Hematopoietic multipotent progenitor cell treated with erythropoietin and hydrocortisone succinate and interleukin-3 and kit ligand, for 4 days (in vitro differentiated cells): ENCODE measurements around the gene CMC2.

Experiments
- DNase-seq: peaks from one replicate; pipeline ENCODE4 v3.0.0-alpha.2; 2015

CMC2 gene

DNA sequence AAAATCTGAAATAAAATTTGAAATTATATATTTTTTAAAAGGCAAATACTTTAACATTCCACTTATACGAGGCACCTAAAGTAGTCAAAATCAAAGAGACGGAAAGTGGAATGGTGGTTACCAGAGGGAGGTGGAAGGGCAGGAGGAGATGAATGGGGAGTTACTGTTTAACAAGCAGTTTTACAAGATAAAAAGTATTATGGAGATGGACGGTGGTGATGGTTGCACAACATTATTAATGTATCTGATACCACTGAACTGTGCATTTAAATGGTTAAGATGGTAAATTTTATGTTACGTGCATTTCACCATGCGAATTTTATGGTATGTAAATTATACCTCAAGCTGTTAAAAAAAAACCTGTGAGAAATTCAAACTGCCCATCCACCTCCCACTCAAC lies 5.4 kb downstream of the CMC2 start:
- DNase-seq: no peak

DNA sequence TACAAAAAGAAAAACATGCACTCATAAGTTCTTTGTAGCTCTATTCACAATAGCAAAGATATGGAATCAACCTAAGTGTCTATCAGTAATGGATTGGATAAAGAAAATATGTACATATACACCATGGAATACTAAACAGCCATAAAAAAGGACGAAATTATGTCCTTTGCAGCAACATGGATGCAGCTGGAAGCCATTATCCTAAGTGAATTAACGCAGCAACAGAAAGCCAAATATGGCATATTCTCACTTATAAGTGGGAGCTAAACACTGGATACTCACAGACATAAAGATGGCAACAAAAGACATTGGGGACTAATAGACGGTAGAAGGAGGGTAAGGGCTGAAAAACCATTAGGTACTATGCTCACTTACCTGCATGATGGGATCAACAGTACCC lies 5.8 kb downstream of the CMC2 start:
- no peak for DNase-seq

DNA sequence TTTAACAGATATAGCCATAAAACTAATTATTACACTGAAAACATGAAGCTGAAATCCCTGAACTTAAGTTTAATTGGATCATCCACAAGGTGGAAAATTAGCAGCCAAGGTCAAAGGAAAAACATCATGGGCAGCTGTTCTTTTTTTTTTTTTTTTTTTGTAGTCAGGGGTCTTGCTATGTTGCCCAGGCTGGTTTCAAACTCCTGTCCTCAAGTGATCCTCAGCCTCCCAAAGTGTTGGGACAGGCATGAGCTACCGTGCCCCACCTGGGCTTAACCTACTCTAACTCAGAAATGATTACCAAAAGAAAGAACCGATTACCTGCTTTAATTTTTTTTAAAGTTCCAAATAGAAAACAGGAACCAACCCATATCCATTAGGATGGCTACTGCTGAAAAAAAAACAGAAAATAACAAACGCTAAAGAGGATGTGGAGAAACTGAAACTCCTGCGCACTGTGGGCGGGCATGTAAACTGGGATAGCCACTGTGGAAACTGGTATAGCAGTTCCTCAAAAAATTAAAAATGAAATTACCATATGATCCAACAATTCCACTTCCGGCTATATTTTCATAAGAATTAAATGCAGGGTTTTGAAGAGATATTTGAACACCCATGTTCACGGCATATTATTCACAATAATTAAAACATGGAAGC lies 8.6 kb downstream of the CMC2 start:
- no peak for DNase-seq

DNA sequence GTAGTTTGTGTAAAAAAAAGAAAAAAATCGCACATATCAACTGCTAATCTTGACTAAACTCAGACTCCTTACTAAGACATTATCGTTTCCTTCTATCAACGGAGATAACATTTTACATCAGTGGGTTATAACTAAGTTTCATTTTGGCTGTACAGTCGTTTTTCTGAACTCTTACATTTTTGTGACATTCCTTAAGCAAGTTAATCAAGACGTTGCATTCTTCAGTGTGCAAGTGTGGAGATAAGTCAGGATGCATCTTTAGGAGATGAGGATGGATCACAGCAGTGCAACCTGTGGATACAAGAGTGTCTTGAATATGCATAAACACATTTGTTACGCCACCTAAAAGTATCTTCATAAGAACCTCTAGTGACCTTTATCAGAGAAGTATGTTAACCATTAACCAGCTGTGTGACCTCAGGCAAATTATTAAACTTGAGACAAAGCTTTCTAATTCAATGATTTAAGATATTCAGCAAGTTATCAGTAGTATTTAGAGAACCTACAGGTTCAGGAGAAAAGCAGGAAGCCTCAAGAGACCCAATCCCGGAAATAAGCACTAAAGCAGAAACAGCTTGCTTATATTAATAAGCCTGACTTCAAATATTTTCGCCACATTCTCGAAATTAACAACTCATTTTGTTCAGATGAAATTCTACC lies 9.4 kb downstream of the CMC2 start:
- peak; percentile 57 for DNase-seq

DNA sequence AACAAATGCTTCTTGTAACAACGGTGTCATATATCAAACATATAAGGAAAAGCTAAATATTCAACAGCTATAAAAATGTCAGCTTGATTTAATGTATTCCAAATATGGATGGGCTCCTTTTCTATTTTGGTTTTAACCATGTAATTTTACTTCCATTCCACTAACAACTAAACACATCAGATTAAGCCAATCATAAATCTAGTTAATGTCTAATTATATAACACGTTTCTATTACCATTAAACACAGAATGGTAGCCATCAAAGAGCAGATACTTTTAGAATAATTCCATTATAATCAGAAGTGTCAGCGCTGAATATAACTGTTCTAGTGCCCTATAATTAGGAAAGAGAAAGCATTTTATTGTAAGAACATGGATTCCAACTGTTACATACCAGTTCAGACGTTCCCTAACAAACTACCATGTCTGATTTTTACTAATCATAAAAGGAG lies 10.0 kb downstream of the CMC2 start:
- DNase-seq: no peak

DNA sequence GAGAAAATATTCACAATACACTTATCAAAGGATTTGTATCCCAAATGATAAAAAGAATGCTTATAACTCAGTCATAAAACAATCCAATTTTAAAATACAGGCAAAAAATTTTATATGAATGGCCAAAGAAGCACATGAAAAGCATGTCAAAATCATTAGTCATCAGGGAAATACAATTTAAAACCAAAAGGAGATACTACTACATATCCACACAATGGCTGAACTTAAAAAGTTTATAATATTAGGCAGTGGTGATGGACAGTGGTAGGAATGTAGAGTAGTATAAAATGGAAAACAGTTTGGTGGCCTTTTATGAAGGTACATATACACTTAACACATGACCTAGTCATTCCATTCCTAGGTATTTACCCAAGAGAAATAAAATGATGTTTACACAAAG lies 12.2 kb downstream of the CMC2 start:
- no peak for DNase-seq

DNA sequence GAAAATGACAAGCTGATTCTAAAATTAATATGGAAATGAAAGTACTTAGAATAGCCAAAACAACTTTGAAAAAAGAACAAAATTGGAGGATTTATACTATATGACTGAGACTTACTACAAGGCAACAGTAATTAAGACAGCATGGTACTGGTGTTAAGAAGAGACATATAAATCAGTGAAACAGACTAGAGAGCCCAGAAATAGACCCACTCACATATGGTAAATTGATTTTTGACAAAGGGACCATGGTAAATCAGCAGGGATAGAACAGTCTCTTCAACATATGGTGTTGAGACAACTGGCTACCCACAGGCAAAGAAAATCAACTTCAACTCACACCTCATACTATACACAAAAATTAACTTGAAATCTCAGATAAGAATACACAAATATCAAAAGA lies 12.9 kb downstream of the CMC2 start:
- DNase-seq: no peak

DNA sequence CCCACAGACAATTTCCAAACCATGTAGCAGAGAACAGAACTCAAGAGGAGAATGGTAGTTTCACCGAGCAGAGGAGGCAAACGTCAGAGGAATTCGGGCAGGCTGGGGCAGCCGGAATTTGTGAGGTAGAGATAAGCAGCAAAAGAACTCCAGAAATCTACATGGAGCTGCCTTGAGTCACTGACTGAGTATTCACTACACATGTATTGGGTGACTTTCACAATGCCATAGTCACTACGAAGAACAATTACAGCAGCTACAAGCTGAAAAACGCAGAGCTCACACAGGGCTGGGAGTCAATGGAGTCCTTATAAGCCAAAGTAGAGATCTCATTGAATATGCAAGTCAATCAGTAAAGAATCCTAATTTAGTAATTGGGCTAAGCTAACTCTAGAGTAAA lies 13.4 kb downstream of the CMC2 start:
- peak; percentile 46 for DNase-seq

DNA sequence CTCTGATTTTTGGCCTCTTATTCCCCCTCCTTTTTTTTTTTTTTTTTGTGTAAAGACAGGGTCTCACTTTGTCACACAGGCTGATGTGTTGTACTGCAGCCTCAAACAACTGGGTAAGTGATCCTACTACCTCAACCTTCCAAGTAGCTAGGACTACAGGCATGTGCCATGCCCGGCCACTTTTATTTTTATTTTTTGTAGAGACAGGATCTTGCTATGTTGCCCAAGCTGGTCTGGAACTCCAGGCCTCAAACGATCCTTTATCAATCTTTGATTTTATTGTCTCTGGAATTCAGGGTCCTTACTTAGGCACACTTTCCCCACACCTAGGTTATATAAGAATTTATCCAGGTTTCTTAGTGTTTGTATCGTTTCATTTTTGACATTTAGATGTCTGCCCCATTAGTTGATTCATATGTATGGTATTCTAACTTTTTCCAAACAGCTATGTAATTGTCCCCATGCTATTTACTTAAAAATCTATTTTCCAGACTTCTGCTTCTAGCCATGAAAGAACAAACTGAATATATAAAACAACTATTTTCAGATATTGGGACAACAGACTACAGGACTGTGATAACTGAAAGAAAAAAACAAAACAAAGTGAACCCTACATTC lies 13.9 kb downstream of the CMC2 start:
- no peak for DNase-seq

DNA sequence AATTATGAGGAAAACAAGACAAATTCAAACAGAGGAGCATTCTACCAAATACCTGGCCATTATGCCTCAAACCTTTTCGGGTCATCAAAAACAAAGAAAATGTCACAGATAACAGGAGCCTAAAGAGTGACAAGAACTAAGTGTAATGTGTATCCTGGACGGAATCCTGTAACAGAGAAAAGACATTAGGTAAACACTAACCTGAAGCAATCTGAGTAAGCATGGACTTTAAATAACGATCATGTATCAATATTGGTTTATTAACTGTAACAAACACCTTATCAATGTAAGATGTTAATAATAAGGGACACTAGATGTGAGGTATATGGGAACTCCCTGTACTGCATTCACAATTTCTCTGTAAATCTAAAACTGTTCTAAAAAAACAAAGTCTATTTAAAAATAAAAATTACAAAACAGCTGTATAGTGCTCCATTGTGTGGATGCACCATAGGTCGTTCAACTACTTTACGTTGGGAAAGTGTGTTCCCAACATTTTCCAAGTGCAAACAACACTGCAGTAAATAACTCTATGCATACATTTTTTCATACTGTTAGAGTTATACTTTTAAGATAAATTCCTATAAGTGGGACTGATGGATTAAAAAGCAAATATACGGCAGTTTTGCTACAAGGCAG lies 14.8 kb downstream of the CMC2 start:
- DNase-seq: no peak

DNA sequence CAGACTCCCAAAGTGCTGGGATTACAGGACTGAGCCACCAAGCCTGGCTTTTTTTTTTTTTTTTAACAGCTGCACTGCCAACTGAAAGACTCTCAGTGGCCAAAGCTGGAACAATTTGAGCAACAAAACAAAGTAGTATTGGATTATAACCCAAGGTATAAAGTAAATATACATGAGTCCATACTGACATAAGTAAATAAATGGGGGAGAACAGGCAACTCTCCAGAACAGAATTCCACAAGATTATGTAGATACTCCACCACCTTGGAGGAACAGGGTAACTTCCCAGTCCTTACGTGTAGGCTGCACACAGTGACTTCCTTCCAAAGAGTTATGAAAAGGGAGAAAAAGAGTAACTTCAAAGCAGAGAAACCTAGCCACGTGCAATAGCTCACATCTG lies 15.7 kb downstream of the CMC2 start:
- DNase-seq: no peak

DNA sequence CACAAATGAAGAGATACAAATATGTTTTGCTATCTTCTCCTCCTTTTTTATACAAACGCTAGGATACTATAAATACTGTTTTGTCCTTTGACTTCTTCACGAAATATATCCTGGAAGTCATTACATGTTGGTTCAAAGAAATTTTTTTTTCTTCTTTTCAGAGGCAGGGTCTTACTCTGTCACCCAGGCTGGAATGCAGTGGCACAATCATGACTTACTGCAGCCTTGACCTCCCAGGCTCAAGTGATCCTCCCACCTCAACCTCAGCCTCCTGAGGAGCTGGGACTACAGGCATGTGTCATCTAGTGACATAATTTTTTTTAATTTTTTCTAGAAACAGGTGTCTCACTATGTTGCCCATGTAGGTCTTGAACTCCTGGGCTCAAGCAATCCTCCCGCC lies 16.1 kb downstream of the CMC2 start:
- DNase-seq: no peak

DNA sequence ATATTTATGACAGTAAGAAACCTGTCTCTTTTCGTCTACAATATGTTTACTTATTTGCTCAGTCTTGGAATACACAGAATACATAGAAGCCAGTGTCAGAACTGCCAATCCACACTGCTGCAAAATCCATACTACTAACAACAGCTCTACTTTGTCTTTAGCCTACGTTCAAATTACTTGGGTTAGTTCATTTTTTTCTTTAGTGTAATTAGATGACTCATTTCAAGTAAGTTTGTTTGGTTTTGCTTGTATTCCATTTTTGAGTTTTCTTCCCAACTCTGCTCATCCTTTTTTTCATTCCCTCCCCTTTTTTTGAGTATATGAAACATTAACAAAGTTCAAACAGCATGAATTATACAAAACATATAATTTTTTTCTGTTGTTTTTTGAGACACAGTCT lies 16.9 kb downstream of the CMC2 start:
- no peak for DNase-seq

DNA sequence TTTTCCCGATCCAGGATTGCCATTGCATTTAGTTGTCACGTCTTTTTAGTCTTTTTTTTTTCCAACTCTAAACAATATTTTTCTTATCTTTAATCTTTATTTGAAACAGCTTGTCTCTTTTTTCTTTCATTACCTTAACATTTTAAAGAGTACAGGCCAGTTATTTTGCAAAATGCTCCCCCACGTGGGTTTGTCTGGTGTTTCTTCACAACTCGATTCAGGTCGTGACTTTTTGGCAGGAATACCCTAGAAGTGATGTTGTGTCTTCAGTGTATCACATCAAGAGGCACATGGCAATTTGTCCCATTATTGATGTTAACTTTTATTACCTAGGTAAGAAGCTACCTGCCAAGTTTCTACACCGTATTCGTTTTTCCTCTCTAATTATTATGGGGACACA lies 17.9 kb downstream of the CMC2 start:
- no peak for DNase-seq

DNA sequence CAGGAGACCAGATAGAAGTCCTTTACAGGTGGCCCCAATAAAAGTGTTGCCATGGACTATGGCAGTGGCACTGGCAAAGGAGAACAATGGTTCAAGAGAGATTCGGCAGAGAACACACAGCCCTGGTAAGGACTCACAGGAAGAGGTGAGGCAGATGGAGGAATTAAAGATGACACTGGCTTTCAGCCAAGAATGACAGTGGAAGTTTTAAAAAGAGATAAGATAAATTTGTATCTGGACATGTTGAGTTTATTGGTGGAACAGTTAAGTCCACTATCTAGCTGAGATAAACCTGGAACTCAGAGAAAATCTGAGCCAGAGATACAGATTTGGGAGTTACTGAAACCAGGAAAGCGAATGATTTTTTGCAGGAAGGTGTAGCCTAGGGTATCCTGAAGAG lies 20.1 kb downstream of the CMC2 start:
- peak; percentile 29 for DNase-seq

DNA sequence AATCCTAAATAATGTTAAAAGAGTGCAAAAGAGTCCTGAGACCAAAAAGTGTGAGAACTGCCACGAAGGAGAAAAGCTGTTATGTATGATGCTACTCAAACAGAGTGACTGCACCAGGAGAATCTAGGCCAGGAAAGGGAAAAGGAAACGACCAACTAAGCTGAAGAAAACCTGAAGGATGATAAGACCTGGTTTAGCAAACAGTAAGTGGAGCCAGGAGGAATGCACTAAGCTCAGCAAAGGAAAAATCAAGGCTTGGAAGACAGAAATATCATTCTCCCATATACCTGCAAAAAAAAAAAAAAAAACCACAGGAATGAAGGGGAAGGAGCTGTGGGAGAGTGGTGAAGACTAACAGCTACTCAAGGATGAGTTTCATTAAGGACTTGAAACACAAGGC lies 21.1 kb downstream of the CMC2 start:
- no peak for DNase-seq

DNA sequence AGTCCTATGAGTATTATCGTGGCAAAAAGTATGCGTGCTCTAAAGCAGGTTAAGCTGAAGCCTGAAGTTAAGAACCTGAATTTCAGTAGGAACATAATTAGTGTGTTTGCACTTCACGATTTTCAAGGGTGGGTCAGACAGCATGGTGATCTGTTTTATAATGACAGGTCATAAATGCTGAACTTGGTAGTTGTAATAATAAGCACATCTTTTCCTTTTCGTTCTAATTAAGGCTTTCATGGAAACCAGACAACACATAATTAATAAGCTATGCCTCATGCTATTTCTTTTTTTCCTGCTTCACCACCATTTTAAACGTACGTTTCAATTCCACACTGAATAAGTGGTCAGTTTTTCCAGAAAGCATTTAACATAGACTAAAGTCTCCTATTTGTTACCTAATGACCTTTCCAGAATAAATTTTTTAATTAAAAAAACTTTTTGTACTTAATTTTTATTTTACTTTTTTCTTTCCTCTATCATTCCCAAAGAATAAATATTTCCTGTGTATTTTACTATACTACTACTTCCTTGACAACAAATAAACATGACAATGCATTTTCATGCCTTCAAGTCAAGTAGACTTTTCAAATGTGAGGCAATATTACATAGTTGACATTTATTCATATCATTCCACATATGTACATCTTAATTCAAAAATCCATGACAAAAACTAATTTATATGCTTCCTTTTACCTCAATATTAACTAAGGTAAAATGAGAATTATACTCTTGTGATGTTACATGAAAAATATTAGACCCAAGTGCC lies 22.4 kb downstream of the CMC2 start:
- no peak for DNase-seq

DNA sequence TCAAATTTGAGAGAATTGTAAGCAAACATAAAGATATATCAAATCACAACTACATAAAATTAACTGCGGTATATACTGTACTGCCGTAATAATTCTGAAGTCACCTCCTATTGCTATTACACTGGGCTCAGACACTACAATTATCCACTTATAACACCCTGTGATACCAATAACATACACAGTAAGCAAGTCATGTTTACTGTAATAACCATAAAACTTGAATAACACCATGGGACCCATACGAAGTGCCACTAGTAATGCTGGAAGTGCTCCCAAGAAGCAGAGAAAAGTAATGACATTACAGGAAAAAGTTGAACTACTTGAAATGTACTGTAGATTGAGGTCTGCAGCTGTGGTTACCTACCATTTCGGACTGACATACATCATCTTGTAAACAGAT lies 24.0 kb downstream of the CMC2 start:
- DNase-seq: no peak

DNA sequence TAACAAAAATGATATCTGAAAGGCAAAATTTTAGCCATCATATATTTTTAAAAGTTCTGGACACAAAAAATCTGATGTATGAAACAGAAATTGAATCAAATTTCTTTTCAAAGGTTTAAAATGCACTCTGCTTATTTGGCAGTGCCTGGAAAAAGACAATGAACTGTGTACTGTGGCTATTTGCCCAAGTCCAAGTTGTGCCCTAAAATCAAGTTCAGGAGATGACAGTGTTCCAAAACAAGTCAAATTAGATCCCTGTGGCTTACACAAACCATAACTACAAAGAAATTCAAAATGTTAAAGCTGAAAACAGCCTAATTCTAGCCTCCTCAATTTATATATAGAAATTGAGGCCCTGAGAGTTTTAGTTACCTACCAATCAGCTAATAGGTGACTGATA lies 25.6 kb downstream of the CMC2 start:
- no peak for DNase-seq

DNA sequence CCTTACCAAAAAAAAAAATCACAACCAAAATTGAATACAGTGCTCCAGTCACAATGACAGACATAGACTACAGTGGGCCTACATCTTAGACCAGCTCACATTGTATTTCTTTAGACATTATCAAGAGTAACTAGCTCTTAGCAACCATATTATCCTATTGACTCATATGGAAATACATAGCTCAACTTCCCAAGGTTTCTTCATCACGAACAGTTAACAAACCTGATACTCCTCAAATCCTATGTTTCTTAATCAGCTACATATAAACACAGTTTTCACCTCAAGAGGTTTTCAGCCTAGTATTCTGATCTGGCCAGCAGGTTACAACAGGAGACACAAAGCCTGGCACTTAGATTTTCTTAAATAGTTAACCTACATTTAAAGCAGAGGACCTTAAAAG lies 29.7 kb downstream of the CMC2 start:
- DNase-seq: no peak

DNA sequence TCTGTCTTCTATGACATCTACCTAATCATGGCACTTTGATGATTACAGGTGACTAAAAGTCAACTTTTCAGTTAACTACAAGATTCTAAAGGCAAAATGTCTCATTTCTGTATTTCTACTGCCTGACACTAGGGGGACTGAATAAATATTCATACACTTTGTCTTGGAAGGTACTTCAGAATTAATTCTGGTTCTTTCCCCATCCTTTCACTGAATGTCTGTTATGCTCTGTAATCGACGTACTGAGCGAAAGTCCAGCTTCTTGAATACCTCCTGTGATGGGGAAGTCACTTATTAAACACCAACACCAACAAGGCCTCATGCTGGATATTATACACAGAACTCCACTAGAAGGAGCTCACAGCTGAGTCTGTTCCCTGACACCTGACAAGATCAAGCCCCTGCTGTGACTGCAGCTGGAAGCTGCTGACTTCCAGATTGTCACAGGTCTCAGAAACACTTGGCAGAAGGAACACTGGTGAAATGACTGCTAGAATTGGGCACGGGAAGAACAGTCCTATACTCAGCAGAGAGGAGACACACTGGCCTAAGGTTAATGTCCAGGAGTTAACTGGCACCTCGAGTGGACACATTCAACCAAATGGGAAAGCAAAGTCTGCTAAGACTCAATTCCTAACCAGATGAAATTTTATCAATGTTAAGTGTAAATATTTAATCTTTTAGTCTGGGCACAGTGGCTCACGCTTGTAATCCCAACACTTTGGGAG lies 31.9 kb downstream of the CMC2 start:
- peak; percentile 33 for DNase-seq

DNA sequence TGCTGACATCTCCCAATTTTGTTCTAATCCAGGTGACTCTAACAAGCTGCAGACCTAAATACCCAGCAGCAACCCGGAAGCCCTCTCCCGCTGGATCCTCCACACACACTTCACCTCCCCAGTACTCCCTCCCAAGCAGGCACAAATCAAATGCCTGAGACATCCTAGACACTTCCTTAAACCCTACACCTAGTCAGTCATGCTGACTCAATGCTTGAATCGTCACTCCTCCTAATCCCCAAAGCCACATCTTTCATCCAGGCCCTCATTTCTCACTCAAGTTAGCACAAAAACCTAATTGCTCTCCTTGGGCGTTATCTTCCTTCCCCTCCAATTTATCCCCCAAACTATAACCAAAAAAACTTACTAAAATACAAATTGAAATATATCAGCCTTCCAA lies 32.7 kb downstream of the CMC2 start:
- no peak for DNase-seq

DNA sequence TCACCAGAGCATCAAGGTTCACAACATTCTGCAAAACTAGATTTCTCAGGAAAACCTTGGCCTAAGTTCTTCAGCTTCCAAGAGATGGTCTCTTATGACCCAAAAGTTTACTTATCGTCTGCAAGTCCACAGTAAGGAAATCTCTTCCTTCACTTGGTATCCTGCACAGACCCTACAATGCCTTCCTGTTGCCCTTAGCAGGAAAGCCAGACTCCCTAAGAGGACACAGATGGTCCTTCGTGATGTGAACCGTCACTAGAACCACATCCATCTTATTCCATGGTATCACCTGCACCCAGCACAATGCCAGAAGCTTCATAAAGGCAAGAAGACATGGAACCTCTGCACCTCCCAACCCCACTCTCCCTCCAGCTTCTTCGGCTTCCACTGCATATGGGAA lies 34.1 kb downstream of the CMC2 start:
- DNase-seq: no peak
